HG03039 (cell line): ENCODE data around the gene PSORS1C2.
"Not testable (repeated sequence)": the region's sequence is repeated elsewhere in the genome, so short reads cannot be mapped to it uniquely, and the experiment has no call there.

Experiments used
- ATAC-seq: cut with Tn5 transposase; IDR thresholded peaks from one replicate; pipeline ENCODE4 v1.9.1; 2021; ENCODE audit warnings: mild to moderate bottlenecking, moderate library complexity; ENCODE audit not compliant: unreplicated experiment

The PSORS1C2 gene

DNA sequence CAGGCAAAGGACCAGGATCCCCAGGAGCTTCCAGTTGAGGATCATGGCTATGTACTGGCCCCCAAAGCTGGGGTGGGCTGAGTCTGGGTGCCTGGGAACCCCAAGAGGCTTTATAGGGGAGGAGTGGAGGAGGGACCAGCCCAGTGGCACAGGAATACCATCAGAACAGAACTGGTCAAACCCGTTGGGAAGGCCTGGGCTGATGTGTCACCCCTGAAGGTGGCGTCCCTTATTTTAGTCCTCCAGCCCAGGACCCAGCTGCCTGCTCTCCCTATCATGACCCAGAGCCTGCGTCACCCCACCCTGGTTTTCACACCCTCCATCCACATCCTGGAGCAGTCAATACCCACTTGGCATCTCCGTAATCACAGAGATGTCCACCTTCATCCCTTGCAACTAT lies at the start of gene PSORS1C2:
Gene PSORS1C2, minus strand, starts transcription at position 85 of the 400 bp plus-strand sequence. Its CDS starts 40 bp downstream, at position 45.
- ATAC-seq: no peak

DNA sequence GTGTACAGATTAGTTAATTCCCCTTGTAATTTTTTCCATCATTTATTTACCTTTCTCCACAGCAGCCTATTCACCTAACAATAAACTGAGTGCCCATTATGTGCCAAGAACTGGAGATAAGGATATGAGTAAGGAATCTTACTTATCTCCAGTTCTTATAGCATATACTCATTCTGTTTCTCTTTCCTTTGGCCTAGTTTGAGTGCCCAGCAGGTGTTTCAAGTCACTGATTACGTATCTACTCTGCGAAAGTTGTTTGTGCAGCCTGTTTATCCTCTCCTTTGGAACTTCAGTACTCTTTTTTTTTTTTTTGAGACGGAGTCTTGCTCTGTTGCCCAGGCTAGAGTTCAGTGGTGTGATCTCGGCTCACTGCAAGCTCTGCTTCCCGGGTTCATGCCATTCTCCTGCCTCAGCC lies 48.9 kb upstream of the PSORS1C2 start:
- ATAC-seq: no peak

DNA sequence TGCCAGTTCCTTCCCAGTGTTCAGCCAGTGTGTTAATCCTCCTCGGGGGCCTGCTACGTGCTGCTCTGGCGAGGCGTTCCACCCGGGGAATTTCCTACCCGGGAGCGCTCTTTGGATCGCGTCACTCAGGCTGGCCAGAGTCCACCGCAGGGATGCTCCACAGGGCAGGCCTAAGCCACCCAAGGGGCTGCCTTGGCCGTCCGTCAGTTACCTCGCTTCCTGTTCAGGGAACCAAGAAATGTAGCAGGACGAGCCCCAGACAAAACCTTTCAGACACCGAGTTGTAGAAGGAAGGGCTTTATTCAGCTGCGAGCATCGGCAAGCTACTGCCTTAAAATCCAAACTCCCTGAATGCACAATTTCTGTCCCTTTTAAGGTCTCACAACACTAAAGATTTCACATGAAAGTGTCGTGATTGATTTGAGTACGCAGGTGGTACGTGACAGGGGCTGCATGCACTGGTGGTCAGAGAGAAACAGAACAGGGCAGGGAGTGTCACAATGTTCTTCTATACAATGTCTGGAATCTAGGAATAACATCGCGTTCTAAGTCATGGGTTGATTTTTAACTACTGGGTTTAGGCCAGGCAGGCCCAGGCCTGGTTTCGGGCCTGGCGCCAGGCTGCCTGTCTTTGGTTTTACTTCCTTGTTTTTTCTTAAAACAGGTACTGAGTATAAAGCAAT lies 47.3 kb upstream of the PSORS1C2 start:
- ATAC-seq: no peak

DNA sequence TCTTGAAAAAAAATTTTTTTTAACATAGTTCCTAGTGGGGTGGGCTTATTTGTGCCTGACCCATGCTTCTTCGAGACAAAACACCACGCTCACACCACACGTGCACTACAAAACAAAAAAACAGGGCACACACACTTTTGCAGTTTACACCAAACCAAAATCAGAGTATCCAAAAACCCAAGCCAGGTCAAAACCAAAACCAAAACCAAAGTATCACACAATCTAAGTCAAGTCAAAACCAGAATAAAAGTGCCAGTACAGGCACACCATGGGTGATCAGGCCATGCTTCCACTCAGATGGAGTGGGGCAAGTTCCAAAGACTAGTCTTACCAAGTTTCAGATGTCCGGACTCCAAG lies 46.8 kb upstream of the PSORS1C2 start:
- not testable (repeated sequence) for ATAC-seq

DNA sequence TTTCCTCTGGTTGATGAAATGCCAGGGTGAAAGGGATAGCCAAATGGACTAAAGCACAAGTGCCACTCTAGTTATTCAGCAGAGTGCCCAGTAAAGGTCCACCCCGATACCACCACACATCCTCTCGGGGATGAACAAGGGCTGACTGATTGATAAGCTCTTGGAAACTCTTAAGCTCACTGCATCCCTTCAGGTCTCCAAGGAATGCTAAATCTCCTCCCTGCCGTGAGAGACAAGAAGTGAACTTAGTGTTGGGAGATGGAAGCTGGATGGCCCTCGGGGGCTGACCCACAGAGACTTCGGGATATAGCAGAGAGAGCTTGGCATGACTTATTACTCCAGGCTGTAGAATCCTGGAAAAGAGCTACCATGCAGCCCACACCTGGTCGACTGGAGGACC lies 45.0 kb upstream of the PSORS1C2 start:
- ATAC-seq: not testable (repeated sequence)

DNA sequence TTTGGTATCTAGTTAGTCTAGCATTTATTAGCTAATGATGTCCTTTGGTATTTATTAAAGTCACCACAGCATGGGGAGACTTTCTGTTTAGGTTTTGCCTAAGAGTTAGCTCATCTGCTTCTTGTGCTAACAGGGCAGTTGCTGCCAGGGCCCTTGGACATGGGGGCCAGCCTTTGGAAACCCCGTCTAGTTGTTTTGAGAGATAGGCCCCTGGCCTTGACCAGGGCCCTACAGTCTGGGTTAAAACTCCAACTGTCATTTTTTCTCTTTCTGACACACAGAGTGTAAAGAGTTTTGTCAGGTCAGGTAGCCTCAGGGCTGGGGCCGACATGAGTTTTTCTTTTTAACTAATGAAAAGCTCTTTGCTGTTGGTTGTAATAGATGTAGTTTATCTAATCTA lies 44.4 kb upstream of the PSORS1C2 start:
- ATAC-seq: not testable (repeated sequence)

DNA sequence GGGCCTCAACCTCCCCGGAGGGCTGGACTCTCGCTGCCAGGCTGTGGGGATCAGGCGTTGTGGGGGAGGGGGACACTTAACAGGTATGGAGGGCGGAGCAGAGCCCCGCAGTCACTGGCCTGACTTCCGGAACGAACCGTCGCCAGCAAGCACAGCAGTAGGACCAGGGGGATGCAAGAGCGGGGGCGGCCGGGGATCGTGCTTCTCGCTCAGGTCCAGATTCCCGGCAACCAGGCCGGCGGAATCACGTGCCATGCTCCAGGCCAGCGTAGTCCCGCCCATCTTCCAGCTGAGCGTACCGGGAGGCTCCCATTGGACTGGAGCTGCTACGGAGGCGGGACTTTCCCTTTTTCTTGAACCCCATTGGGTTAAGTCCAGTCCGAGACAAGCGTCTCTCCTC lies 41.6 kb upstream of the PSORS1C2 start:
- ATAC-seq: no peak

DNA sequence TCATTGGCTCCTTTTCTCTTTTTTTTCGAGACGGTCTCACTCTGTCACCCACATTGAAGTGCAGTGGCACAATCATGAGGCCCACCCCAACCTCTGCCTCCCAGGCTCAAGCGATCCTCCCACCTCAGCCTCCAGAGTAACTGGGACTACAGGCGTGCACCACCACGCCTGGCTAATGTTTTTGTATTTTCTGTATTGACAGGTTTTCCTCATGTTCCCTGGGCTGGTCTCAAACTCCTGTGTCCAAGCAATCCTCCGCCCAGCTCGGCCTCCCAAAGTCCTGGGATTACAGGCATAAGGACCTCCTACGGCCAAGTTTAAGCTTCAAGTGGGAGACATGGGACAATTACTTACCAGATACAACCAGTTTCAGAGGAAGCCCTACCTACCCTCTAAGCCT lies 41.0 kb upstream of the PSORS1C2 start:
- ATAC-seq: no peak

DNA sequence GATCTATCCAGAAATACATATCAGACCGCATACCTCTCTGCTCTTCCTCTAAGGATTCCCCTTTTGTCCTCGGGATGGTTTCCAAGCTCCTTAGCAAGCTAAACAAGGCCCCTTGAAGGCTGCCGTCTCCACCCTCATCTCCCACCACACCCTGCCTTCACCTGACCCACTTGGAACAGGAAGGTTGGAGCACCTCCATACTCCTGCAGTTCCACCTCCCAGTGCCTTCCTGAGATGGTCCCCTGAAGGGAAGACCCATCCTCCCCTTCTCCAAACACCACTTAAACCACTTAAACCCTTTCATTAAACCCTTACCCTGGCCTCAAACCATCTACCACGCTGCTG lies 40.1 kb upstream of the PSORS1C2 start:
- no peak for ATAC-seq

DNA sequence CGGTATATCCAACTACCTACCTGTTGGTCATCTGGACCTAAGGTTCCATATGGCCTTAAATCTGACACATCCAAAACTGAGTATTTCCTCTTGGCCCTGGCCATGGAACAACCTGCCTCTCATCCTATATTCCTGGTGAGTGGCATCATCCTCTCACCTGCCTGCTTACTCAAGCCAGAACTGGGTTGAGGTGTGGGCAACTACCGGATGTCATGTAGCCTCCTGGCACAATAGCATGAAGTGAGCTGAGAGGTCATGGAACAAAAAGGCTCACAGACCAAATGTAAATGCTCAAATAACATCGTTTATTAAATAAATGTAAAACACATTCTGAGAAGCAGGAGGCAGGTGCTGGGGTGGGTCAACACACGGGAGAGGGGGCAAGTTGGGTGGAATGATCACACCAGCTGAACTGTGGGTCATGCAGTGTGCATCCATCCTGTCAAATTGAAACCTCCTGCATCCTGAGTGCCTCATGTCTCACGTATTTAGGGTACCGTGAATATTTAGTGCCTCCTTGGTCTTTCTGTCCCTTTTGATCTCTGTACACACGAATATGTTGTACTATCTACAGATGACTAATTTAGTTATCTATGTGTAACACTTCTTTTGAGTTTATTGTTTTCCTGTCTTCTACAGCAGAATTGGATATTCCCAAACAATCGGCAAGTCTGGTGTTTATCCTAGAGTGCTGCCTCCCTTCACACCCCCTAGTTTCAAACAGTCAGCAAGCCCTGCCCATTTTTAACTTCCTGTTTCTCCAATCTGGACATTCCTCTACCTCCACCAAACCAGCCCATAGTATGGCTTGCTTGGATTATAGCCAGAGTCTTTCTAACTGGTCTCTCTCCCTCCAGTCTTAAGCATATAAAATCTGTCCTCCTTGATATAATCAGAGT lies 39.5 kb upstream of the PSORS1C2 start:
- ATAC-seq: no peak

DNA sequence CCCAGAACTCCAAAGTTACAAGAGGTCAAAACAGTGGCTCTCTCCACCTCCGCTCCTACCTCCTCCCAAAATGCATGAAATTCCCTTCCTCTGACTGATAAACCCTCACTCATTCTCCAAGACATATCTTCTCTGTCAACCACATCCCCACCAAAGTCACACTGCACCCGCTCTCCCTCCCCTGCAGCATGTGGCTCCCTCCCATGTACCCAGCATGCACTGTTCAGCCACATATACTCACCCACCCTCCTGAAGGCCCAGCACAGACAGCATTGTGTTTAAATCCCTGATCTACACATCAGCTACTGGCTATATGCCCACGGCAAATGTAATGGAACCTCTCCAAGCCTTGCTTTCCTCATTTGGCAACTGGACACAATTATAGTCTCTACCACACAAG lies 37.1 kb upstream of the PSORS1C2 start:
- ATAC-seq: no peak

DNA sequence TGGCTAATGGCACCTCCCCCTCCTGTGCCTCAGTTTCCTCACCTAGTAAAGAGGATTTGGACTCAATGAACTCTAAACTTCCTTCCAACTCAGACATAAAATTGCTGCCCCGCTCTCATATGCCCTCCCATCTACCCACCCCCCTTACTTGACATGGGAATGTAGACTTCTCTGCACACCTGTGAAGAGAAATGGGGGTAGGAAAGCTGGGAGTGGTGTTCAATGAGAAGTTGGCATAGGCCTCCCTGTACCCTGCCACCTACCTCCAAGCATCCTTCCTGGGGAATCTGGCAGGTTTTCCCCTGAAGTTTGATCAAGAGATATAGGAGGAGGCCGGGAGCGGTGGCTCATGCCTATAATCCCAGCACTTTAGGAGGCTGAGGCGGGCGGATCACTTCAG lies 35.5 kb upstream of the PSORS1C2 start:
- ATAC-seq: no peak

DNA sequence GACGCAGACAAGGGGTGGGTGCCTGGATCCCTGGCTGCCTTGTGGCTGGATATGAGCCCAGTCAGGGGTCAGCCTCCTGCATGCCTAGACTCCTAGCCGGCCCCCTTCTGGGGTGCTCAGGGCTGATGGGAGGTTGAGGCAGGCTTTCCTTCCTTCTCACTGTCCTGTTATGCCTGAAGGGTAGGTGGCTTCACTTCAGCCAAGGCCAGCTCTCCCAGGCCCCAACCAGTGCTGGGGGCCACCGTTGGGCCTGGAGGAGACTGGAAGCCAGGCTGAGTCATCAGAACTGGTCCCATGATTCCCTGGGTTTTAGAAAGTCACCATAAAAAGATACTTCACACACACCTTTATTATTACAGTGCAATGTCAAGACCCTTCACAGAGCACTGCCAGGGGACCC lies 34.5 kb upstream of the PSORS1C2 start:
- no peak for ATAC-seq

DNA sequence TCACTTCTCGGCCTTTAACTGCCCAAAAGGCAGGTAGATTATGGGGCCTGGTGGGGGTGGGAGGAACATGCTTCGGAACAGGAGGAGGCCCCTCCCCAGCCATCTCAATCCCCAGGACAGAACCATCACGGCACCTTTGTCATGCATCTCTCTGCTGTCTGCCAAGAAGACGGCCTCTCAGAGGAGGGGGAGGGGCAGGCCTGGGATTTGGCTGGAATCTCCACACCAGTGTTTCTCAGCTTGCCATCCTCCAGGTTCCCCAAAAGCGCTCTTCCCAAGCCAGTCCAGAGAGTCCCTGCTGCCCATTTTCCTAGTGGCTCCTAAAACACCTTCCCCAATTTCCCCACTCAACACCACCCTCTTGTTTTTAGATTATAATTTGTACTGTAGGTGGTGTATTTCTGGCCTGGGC lies 34.1 kb upstream of the PSORS1C2 start:
- no peak for ATAC-seq

DNA sequence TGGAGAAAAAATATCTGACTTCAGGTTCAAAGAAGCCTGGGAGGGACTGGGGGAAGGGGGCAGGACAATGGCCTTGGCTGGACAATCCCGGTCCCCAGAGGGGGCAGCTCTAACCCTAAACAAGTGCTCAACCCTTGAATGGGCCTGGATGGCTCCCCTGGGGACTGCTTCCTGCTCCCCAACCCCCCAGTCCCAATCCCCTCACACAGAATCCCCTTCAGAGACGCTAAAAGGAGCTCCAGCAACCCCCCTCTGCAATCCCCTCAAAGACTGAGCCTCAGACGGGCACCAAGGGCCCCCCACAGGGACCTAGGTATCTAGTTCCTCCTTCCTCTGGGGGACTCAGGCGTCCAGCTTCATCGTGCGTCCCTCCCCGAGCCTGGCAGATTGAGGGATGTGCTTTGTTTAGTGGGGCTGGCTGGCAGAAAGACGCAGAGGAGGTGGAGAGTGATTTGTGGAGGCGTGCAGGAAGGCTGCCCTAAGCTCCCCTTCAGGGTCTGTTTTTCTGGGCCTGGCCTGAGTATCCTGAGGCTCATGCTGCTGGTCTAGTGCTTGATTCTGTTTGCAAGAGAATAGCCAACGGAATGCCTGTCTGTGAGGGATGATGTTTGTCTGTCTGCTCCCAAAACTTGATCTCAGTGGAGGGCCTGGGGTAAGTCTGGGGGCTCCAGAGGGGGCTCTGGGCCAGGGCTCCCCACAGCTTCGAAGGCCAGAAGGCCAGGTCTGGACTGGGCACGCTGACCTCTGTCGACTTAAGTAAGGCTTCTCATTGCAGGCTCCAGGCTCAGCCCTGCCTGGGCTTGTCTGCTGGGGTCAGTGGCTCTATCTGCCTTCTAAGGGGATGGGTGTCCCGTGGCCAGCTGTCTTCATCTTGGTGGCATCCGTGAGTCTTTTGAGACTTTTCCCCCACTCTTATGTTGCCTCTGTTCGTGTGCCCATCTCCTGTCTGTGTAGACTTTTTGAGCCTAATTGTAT lies 33.4 kb upstream of the PSORS1C2 start:
- no peak for ATAC-seq

DNA sequence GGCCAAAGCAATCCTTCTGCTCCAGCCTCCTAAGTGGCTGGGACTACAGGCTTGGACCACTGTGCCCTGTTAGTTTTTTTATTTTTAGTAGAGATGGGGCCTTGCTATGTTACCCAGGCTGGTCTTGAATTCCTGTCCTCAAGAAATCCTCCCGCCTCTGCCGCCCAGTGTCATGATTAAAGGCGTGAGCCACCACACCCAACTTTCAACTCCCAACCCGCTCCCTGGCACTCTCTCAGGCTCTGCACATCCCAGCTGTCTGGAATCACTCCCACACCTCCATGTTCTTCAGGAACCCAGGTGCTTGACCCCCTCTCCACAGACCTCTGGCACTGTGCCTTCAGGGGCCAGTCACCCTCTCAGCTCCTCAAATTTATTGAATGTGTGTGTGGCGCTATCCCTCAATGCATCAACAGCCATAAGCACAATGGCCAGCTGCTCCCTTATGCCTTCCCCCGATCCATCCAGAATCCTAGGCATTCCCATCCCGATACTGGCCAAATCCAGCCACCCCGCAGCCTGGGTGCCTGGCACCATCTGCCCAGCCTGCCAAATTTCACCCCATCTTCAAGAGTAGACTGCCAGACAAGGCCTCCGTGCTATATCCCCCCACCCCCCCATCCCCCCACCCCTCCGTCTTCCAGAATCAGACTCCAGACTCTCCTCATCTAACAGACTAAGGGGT lies 32.3 kb upstream of the PSORS1C2 start:
- no peak for ATAC-seq

DNA sequence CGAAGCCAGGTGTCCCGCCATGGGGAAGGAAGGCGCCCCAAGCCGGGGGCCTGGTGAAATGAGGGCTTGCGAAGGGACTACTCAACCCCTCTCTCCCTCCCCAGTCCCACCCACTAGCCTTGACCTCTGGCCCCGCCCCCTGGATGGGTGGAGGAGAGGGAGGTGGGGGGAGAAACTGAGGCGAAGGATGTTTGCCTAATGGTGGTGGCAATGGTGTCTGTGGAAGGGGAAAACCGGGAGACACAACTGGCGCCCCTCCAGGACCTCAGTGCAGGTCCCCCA lies 31.7 kb upstream of the PSORS1C2 start, which contains the start of gene POU5F1:
Gene POU5F1, minus strand, starts transcription at position 83 of the 282 bp plus-strand sequence. Its CDS starts 62 bp downstream, at position 21.
- ATAC-seq: no peak

DNA sequence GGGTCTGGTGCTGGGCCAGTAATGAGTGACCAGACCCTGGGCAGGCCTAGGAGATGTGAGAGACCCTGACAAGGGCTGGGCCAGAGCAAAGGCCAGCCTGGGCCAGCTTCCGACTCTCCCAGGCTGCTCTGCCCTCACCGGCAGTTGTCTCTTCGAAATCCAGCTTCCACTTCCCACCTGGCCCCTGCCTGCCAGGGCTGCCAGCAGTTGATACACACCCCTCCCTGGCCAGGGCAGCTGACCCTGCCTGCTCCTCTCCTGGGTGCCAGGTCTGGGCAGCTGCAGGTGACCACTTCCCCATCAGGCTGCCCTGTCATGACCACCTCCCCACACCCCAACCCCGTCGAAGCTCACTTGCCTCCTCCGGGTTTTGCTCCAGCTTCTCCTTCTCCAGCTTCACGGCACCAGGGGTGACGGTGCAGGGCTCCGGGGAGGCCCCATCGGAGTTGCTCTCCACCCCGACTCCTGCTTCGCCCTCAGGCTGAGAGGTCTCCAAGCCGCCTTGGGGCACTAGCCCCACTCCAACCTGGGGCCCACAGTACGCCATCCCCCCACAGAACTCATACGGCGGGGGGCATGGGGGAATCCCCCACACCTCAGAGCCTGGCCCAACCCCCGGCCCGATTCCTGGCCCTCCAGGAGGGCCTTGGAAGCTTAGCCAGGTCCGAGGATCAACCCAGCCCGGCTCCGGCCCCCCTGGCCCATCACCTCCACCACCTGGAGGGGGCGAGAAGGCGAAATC lies 31.2 kb upstream of the PSORS1C2 start:
- not testable (repeated sequence) for ATAC-seq

DNA sequence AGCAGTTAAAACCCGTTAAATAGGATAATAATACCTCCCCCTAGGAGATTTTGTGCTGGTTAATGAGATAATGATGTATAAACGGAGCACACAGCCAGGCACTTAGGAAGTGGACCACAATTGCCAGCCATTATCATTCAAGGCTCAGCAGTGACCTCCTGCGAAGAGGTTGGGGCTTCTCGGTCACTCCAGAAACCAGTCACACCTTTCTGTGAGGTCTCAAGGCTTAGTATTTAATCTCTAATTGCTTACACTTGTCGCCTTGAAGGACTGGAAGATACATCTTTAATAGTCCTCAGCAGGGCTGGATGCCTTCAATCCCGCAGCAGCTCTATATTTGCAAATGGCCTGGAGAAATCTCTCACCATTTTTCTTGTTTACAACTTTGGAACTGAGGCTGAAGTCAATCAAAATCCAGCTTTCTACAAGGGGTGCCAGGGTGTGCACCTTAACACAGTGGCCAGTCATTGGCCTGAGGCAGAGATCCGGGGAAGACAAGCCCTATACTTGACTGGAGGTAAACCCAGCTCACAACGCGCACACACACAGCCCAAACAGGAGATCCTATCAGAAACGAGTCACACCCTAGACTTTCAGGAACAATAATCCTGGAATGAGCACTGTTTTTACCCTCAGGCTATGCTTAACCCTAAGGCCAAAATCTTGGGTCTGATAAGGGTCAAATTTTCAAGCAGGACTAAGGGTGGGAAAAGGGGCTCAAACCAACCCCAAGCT lies 30.4 kb upstream of the PSORS1C2 start:
- no peak for ATAC-seq
